GM19468 (cell line): ENCODE data around the gene SYNDIG1.

Source experiments
- ATAC-seq: cut with Tn5 transposase; IDR thresholded peaks from one replicate; pipeline ENCODE4 v1.9.1; 2021; ENCODE audit warnings: mild to moderate bottlenecking, moderate library complexity, moderate number of reproducible peaks; ENCODE audit not compliant: unreplicated experiment; ENCODE audit errors: extremely low read depth

The SYNDIG1 gene

DNA sequence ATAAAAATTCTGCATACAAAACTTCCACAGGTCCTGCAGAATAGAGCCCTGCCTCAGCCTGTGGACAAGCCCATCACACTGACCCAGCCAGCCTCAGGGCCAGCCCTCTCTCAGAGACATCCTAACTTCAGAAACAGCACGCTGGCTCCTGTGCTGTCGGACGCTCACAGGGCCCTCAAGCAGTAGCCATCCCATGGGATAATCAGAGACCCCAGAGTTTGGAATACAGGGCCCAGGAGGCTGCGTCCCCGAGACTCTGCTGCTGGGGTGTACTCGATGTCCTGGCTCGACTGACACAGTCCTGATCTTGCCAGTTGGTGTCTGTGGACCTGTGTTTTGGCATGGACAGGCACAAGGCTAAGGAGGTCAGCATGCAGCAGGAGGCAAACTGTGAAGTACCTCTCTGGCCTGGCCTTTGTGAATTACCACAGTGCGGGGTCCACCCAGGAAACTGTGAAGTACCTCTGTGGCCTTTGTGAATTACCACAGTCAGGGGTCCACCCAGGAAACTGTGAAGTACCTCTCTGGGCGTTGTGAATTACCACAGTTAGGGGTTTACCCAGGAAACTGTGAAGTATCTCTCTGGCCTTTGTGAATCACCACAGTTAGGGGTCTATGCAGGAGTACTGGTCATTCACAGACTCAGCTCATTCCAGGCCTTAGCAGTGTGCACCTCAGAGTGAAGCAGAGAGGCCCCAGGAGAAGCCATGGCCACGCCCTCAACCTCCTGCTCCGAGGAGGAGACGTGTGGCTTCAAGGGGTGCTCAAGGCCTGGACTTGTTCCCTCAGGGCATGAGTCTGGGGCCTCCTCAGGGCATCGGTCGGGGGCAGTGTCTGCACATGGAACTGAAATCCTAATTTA is 212.4 kb downstream of the SYNDIG1 start:
- ATAC-seq = no peak

DNA sequence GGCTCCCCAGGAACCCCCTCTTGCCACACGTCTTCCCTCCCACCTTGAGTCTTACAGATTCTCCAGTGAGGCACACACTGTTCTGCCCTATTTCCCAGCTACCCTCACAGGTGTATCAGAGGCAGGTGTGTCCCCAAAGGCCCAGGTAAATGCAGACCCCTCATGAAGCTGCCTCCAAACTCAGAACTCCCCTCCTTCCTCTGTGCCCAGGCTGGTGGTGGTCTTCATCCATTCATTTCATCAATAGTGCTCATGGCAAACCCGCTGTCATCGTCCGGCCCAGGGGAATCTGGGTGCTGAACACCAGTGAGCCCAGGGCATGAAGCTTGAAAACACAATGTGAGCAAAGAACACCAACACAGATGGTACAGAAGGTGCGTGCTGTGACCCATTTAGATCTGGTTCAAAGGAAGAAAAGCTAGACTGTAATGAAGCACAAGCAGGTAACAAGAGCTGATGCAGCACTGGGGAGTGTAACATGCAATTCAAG is 213.1 kb downstream of the SYNDIG1 start:
- no peak for ATAC-seq

DNA sequence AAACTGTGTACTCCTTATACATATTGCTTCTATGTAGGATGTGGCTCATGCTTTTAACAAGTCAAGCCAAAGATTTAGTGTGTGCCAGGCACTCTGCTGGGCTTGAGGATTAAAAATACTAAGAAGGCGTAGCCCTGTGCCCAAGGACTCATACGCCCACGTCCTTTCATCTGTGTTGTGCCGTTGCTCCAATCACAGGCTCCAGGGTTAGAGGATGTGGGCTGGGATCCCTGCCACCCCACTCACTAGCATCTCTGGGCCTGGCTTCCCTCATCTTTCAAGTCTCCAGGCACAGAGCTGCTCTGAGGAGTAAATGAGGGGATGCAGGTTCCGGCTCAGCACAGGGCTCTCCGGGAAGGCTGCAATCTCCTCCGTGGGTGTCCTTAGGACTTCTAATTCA is 214.2 kb downstream of the SYNDIG1 start:
- no peak for ATAC-seq

DNA sequence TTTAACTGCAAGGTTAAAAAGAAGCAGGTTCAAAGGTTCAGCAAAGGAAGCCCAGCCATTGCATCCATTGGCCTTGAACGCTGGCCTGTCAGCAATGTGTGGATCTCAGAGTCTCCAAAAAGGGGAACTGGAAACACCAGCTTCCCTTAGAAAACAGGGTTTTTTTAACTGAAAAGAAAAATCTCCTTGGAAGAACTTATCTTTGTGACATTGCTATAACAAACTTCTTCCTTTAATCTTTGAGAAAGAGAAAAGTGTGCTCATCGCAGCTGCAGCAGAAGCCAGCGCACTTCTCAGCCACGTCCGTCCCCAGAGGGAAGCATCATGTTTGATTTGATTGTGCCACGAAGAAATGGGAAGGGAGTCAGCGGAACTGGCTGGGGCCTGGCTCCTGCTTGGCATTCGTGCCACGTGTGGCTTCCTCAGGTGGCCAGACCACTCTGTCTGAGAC is 215.0 kb downstream of the SYNDIG1 start:
- ATAC-seq = no peak

DNA sequence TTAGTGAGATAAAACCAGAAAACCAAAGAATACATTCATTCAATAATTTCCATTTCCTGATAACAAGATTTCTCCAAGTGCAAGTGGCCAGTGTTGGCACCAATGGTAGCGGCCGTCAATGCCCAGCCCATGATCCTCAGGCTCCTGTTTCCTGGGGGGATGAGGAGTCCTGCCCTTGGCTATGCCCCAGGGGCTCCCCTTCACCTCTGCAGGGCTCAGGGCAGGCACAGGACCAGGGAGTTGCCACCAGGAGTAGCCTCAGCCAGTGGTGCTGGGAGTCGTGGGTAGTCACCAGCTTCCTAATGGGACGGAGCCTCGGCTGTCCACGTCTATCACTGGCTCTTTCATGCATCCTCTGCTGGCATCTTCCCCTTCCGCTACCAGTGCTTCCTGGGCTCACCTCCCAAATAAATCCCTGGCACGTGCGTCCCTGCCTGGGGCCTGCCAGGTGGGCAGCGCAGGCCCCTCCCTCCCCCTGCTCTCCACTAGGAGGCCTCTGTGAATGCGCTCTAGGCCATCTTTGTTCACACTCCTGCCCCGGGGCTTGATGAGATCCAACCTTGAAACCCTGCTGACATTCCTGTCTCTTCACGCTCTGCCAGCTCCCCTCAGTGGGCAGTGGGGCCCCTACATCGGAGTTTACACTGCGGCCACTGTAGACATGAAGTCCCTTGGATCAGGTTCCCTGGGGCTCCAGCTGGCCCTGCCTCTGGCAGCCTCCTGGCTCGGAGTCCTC is 215.7 kb downstream of the SYNDIG1 start:
- ATAC-seq = no peak

DNA sequence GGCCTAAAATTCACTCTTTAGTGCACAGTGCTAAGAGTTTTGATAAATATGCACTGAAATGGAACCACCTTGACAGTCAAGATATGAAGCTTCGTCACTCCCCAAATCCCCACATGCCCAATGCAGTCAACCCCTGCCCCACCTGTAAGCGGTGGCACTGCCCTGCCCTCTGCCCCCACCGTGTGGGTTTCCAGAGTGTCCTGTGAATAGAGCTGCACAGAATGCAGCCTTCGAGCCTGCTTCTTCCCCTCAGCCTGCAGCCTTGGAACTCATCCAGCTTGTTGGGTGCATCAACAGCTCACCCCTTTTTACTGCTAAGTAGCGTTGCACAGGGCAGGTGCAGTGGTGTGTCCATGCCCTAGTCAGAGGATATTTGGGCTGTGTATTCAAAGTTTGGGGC is 216.3 kb downstream of the SYNDIG1 start:
- ATAC-seq = no peak

DNA sequence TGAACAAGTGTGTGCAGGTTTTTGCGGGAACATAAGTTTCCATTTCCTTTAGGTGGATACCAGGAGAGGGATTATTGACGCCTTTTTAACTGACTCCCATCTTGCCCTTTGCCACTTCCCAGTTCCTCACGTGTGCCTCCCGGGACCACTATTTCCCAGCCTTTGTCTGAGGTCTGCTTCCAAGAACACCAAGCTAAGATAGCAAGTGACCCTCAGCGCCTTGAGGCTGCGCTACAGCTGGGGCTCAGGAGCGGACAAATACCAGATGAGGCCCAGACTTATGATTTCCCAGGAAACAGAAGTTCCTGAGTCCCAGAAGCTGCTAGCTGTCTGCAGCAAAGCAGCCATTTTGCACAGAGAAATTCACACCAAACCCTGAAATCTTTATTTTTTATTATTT is 216.7 kb downstream of the SYNDIG1 start:
- ATAC-seq = no peak

DNA sequence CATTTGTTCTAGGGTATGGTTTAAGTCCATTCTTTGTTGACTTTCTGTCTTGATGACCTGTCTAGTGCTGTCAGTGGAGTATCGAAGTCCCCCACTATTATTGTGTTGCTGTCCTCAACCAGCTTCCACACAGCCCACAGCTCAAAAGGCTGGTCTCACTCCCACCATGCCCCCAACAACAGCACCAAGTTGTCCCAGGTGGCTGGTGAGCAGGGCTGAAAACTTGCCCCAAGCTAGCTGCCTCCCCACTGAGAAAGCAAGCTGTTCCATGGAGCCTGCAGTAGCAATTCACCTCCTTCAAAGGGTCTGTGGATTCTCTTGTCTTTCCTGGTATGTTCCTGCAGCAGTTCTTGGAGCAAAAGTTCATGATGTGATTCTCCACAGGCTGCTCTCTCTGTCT is 221.0 kb downstream of the SYNDIG1 start:
- no peak for ATAC-seq

DNA sequence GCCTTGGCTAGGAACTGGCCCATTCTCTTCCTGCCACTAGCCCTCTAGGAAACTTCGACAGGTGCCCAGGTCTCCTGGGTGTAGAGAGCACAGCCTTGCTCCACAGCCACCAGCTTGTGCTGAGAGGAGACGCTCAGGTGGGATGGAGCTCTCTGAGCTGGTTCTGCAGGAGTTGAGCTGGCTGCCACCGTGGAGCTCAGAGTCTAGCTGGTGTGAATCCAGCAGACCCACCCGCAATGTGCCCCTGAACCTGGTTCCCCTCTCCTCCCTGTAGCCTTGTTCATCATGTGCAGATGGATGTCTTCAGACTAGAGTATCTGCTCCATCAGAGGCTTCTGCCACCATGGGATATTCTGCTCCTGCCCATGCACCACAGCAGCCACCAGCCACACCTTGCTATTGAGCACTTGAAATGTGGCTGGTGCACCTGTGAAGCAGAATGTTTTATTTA is 222.5 kb downstream of the SYNDIG1 start:
- ATAC-seq = no peak

DNA sequence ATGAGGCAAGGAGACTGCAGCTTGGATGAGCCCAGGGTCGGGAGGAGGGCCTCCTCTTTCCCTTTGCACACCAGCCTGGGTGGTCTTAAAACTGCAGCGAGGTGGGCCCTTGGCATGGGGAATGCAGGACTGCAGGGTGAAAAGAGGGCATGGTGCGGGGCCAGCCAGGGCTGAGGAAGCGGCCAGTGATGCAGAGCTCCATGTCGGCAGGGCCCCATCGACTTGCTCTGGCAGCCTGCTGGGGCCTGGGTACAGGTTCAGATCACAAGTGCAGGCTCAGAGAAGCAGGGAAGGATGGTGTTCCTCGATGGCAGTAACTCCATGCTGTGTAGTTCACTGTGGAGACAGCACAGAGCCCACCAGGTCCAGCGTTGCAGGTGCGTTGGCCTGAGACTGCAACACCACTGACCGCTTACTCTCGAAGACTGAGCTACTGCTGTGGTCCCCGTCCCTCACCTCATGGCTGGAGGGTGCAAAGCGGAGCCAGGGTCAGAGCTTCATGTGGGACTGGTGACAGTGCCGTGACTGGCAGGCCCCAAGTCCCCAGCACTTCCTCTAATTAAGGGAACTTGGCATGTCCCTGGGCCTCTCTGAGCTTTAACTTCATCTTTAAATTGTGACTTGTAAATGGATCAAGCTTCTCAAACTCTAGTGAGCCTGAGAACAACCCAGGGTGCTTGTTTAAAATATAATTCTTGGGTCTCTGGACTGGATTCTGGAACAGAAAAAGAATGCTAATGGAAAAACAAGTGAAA is 223.2 kb downstream of the SYNDIG1 start:
- no peak for ATAC-seq

DNA sequence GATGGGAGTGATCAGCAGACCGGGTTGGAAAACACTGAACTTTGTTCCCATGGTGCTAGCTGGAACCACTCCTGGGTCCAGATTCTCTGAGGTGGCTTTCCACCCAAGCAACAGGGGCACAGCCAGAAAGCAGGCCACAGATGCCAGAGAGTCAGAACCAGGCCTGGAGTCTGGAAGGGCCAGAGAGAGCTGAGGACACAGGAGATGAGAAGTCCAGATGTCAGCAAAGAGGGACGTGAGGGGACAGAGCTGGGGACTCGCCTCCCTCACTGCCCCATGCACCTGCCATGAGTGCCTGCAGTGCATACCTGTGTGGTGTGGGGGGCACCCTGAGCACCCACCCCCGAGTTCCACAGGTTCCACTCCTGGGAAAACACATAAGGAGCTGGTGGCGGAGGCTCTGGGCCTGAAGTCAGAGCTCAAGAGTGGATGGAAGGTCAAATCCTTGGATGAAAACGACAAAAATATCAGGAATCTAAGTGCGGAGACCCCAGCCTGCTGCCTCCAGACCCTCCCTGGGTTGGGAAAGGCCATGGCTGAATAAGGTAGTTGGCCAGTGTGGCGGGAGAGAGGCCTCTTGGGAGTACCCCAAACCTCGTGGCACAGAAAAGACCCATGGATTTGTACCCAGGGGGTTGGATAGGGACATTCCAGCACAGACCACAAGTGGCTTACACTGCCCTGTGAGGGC is 224.2 kb downstream of the SYNDIG1 start:
- no peak for ATAC-seq

DNA sequence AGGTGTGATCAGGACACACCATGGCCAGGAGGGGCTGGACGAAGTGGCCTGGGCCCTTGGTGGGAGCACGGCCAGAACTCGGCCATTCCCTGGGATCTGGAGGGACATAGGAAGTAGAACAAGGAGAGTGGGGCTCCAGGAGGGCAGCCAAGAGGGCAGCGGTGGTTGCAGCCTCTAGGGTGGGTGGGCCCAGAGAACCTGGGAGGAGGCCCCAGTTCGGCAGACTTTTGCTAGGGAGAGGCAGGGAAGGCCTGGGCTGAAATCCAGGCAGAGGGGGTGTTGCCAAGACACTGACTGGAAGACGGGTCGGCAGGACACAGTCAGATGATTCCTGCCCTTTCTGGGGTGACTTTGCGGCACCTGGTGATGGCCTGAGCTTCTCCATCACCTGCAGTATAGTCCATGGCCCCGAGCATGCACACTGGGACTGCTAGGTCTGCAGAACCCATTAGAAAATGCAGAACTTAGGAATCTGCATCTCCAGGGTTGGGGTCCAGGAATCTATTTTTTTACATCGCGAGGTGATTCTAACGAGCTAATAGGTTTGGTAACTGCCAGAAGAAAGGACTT is 224.8 kb downstream of the SYNDIG1 start:
- ATAC-seq = no peak

DNA sequence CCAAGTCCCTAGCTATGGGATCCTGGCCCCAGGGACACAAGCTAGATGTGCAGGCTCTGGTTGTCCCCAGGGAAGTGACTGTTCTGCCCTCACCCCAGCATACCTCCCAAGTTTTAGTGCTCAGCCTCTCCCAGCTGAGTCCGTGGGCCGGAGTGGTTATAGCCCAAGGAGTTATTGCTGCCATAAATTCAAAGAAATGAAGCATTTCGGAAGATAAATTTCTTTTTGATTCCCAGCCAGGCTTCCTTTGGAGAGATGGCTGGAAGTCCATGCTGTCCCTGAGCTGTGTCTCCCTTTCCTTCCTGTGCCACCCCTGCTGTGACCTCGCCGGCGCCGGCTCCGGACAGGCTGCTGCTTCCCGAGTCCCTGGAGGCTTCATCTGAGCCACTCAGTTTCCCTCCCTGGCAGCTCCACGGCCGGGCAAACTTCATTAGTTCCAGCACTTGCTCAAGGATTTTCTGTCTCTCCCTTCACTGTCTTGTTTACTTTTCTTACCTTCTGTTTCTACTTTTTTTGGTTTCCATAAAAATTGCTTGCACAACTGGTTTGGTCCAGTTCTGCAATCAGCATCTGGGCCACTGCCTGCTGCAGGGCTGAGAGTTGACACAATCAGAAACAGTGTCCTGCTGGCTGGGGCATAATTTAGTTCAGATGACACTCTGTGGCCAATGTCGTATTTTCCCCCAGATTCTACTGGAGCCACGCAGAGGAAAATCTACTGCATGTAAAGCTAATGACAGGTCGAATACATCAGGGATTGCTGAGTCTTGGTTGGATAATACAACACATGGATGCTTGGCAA is 225.5 kb downstream of the SYNDIG1 start:
- no peak for ATAC-seq

DNA sequence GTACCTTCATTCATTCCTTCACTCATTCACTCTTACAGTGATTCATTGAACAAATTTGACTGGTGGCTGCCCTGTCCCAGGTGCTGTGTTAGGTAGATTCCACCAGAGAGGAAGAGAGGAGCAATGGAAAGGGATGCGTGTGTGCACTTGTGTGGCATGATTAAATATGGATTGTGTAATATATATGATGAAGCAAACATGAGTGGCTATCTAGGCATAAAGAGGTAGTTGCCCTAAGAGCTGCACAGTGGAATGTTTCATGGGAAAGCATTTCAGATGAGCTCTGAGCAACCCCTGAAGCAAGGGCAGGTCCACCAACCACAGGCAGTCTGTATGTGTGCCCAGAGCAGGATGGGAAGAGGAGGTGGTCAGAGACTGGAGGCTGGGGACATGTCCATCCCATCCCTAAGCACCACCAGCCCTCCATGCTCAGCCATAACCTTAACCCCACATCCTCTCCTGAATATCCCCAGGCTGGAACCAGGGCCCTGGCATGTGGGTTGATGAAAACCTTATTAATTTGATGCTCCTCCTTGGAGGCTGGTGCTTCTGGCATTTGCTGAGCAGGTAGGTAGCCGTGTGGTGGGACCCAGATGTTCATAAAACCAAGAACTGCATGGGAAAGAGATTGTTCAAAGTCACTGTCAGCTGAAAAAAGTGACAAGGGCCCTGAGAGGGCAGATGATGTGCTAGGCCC is 226.2 kb downstream of the SYNDIG1 start:
- ATAC-seq = no peak

DNA sequence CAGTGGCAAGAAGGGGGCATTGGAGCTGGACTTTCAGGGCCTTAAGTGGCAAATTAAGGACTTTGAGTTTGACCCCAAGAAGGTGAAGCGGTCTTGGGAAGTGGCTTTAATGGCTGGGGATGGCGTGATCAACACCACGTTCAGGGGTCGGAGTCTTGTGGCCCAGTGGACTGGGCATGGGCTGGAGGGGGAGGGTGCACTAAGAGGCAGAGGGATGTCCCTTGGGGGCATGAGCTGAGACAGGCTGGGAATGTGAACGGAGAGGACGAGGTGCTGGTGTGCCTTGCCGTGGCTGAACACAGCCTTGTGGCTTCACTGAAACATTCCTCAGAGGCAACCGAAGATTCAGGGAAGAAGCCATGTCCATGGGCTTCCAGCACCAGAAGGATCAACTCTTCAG is 227.0 kb downstream of the SYNDIG1 start:
- ATAC-seq = no peak

DNA sequence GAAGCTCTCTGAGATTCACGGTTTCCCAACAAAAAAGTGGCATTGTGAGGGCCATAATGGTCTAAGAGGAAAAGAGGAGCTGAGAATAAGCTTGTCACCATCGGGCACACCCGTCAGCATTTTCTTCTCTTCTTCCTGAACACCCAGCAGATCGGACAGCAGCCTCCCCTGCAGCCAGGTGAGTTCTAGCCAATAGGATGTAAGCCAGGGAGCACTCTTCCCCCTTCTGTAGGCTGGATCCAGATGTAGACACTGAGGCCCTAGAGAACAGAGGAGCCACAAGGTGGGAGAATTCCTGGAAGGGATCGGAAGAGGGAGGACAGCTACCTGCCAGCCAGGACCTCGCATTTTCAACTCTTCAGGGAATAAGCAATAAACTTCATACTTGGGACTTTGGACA is 228.0 kb downstream of the SYNDIG1 start:
- no peak for ATAC-seq

DNA sequence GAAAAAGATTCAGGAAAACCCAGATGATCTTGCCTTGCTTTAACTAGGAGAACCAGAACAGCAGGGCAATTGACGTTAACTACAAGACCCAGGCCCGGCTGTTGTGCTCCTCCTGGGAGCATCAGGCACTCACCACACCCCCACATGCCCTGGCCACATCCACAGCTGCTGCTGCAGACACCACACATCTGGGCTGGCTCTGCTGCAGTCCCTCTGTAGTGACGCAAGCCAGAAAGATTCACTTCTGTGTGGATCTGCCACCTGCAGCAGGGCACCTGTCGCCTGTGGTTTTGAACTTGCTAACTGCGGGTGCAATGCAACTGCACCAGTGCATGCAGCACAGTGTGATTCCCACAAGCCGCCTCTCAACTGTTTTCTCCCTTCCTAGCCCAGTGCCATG is 228.8 kb downstream of the SYNDIG1 start:
- no peak for ATAC-seq

DNA sequence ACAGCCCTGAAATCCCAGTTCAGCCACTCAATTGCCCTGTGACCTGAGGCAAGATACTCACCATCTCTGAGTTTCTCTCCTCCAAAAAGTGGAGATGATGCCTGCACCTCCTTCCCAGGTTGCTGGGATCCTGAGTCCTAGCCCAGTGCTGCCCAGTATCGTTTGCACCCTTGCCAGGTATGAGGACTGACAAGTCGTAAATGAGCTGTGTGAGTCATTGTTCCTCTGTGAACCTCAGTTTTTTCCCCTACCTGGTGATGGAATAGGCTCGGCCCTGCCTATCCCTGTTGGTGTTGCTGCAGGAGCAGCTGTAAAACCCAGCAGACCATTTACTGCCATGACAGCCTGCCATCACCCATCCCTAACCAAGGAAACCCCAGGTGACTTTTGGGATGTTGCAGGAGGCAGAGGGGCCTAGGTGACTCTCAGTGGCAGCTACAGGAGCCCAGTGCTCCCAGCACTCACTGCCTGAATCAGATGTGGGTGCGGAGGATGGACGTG is 229.3 kb downstream of the SYNDIG1 start:
- ATAC-seq = no peak
